HT-29 (cell line): ENCODE data around the gene SEPHS1. TPM values are rescaled to one million over a fixed set of nuclear protein-coding genes. Genes with fewer than 3 reads are reported as not detected.
A peak's percentile ranks its signal among the peaks of the same experiment; 100 is the strongest.

ENCODE experiments used
- DNase-seq: peaks from one replicate; pipeline ENCODE4 v3.0.0-alpha.2; 2015; ENCODE audit warnings: low spot score
- total RNA-seq: library from RNA; depleted of rRNA; stranded (reverse); fragments of >200 nt; shearing (Covaris generic); gene quantifications from 2 replicates; pipeline ENCODE4 v1.2.3, GENCODE V29; 2014

The SEPHS1 gene
- total RNA-seq, 1 experiment from 2014 or later, result 58.8 TPM

- DNase-seq, result no peak
Observed at GRCh38 chr10:13328126-13328525, 20.0 kb downstream of the SEPHS1 start.

GRCh38 chr10:13327534-13327933 lies 20.6 kb downstream of the SEPHS1 start:
- no peak for DNase-seq

GRCh38 chr10:13322615-13323148 lies 25.4 kb downstream of the SEPHS1 start:
- DNase-seq, result no peak

GRCh38 chr10:13321576-13321975 lies 26.5 kb downstream of the SEPHS1 start:
- no peak for DNase-seq

- DNase-seq, result no peak
Observed at GRCh38 chr10:13319166-13319565, 28.9 kb downstream of the SEPHS1 start.

GRCh38 chr10:13317474-13317873 lies 30.6 kb downstream of the SEPHS1 start:
- no peak for DNase-seq

- no peak for DNase-seq
Observed at GRCh38 chr10:13316635-13317311, 31.3 kb downstream of the SEPHS1 start.

GRCh38 chr10:13315361-13315760 lies 32.7 kb downstream of the SEPHS1 start:
- no peak for DNase-seq

- DNase-seq, result no peak
Observed at GRCh38 chr10:13311177-13311575, 36.9 kb downstream of the SEPHS1 start.

GRCh38 chr10:13310518-13311176 lies 37.4 kb downstream of the SEPHS1 start:
- no peak for DNase-seq

- no peak for DNase-seq
Observed at GRCh38 chr10:13309792-13310191, 38.3 kb downstream of the SEPHS1 start.

- DNase-seq, result no peak
Observed at GRCh38 chr10:13308096-13308495, 40.0 kb downstream of the SEPHS1 start.

- no peak for DNase-seq
Observed at GRCh38 chr10:13306103-13306502, 42.0 kb downstream of the SEPHS1 start.

- no peak for DNase-seq
Observed at GRCh38 chr10:13302821-13303555, 45.1 kb downstream of the SEPHS1 start.

- peak; percentile 90 for DNase-seq
Observed at GRCh38 chr10:13299437-13300287, 48.4 kb downstream of the SEPHS1 start, which contains the start of gene PHYH. Gene PHYH, minus strand, starts transcription at chr10:13300064. Its CDS starts 22 bp downstream, at chr10:13300042.

GRCh38 chr10:13298748-13299436 lies 49.2 kb downstream of the SEPHS1 start:
- DNase-seq, result no peak

- DNase-seq, result no peak
Observed at GRCh38 chr10:13296476-13296875, 51.6 kb downstream of the SEPHS1 start.

- DNase-seq, result no peak
Observed at GRCh38 chr10:13294784-13295183, 53.3 kb downstream of the SEPHS1 start.

- DNase-seq, result no peak
Observed at GRCh38 chr10:13291821-13292773, 56.0 kb downstream of the SEPHS1 start.

GRCh38 chr10:13291061-13291460 lies 57.0 kb downstream of the SEPHS1 start:
- DNase-seq, result no peak
